GM10248 (cell line): ENCODE data around the gene PCDHGA12.

Experiments used
- CTCF ChIA-PET: fragments of 300-600 bp; sonication (Branson Sonifier 250); formaldehyde crosslinking; extraction: SDS; loops from one replicate; lab custom pipeline; 2021; ENCODE audit warnings: antibody characterized with exemption; lab: Yijun Ruan, JAX
- POLR2A ChIA-PET: fragments of 350-650 bp; sonication (Branson Sonifier 250); formaldehyde crosslinking; extraction: SDS; loops from one replicate; lab custom pipeline; 2020; ENCODE audit warnings: antibody characterized with exemption; lab: Yijun Ruan, JAX
- DNase-seq: peaks from one replicate; pipeline ENCODE4 v3.0.0; 2012; ENCODE audit errors: extremely low spot score
- CTCF ChIP-seq: IDR thresholded peaks from 2 replicates; pipeline ENCODE4 v1.5.1; 2012; ENCODE audit warnings: mild to moderate bottlenecking, low read depth; ENCODE audit errors: extremely low read depth, missing control alignments, control extremely low read depth

The PCDHGA12 gene

GRCh38 chr5:141477815-141478214, 47.5 kb downstream of the PCDHGA12 start:
- CTCF ChIA-PET, result interaction anchor here (0.9 to 8.6 kb wide), 5 partner anchors 32 to 86 kb away, joined by 4 to 130 read pairs (median 35); partner anchors contain the start of gene PCDHGA10
- POLR2A ChIA-PET, result no interaction called here
- DNase-seq, result peak; percentile 12
- TF ChIP-seq CTCF, result no peak

GRCh38 chr5:141478321-141478945, 48.1 kb downstream of the PCDHGA12 start:
- ChIA-PET CTCF (interaction anchor here (0.8 to 8.6 kb wide), 7 partner anchors 9 to 85 kb away, joined by 3 to 130 read pairs (median 4); partner anchors contain the start of gene PCDHGA10), POLR2A (no interaction called here)
- TF ChIP-seq CTCF, result peak; percentile 4
- DNase-seq, result no peak

GRCh38 chr5:141479776-141480175, 49.5 kb downstream of the PCDHGA12 start:
- TF ChIP-seq CTCF, result no peak
- ChIA-PET CTCF (interaction anchor here (0.9 to 1.5 kb wide), 4 partner anchors 9 to 159 kb away, joined by 3 to 7 read pairs (median 6); partner anchors contain the start of gene TAF7), POLR2A (no interaction called here)
- no peak for DNase-seq
